ENCODE data around the gene CSTF2T. TPM values are rescaled to one million over a fixed set of nuclear protein-coding genes. Genes with fewer than 3 reads are reported as not detected.

The CSTF2T gene
- total and polyA plus RNA-seq, 2 of the 13 experiments (the other 11 are each of a cell fraction or from before 2014, with no cell fraction given), result 1.4 to 7.2 TPM

DNA sequence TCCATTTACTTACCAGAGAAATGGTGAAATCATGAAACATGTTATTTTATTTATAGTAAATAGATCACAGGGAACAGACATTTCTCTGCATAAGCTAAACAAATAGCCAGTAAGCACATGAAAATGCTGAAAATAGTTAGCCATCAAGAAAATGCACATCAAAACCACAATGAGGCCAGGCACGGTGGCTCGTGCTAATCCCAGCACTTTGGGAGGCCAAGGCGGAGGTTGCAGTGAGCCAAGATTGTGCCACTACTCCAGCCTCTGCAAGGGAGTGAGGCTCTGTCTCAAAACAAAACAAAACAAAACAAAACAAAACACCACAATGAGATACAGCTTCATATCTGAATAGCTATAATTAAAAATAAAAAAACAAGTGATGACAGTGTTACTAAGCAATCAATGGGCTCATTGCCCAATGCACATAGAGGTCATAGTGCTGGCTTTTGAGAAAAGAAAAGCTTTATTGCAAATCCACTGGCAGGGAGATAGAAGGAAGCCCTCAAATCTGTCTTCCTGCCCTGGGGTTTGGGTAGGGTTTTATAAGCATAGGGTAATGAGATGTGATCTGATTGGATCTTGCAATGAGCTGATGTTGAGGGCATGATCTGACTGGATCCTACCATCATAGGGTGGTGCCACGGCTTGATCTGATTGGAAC, 16.2 kb downstream of the CSTF2T start (continued):
- TF ChIP-seq PHF5A (CRISPR knock-in tag; IDR thresholded peaks at IDR 0.05; ENCODE audit: low read depth, unreplicated experiment), result no peak

DNA sequence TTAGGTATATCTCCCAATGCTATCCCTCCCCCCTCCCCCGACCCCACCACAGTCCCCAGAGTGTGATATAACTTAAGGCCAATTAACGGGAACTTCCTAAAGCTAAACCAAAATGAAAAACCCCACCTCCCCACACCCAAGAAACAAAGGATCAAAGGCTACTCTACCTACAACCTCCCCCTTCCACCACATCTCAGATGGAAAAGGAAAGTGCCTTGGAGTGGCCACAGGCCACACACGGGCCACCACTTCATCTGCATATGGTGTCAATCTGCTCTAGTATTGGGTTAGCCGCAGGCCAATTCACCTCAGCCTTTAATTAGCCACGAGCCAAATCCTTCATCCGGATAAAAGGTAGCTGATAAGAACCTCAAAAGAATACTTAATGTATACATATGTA, 19.6 kb downstream of the CSTF2T start:
- no peak for ATAC-seq
- no peaks in the 10 kb centered on the region for H3K27me3 ChIP-seq (ENCODE audit: control insufficient read depth in 1 of 2, insufficient read depth in 2 of 2, low read length in 2 of 2)
- no peaks in the 10 kb centered on the region for H3K79me2 ChIP-seq (ENCODE audit: insufficient read depth, low read length)
- ChIA-PET CTCF (ENCODE audit: low intra/inter-chr PET ratio, low total read pairs) (no interaction called here), POLR2A (no interaction called here)
- in situ Hi-C loops (cut with HindIII; ENCODE audit: extremely low pct_ligation_motif_present, low pct_unique_long_range_greater_than_20kb) (no loop called here), intact Hi-C loops (cut with micrococcal nuclease; ENCODE audit: unreplicated experiment) (no loop called here)
- H3K4me2 ChIP-seq (ENCODE audit: low read depth, low read length), result no peak overlapping the region
- H3K4me1 ChIP-seq (ENCODE audit: insufficient read depth, low read length), result no peaks in the 10 kb centered on the region
- H3K9me3 ChIP-seq (ENCODE audit: low read length), result no peaks in the 10 kb centered on the region
- no peak overlapping the region for H3K9ac ChIP-seq (ENCODE audit: insufficient read depth, low read depth, low read length)
- no peaks in the 10 kb centered on the region for H4K20me1 ChIP-seq (ENCODE audit: insufficient read depth, low read length)
- 11% methylated on average over 6 of the region's 6 CpGs for WGBS (ENCODE audit: low lambda C conversion rate)
- H3K4me3 ChIP-seq (replicated peaks in 1 of 3; ENCODE audit: insufficient read depth in 1 of 3, low read depth in 2 of 3, low read length in 3 of 3), result no peak overlapping the region
- no peaks in the 10 kb centered on the region for H3K36me3 ChIP-seq (replicated peaks in 1 of 2; ENCODE audit: control insufficient read depth in 1 of 2, insufficient read depth in 2 of 2, low read length in 2 of 2)
- no TSS peak for BruUV-seq (replicated peaks)
- TF ChIP-seq, protein P1, sequence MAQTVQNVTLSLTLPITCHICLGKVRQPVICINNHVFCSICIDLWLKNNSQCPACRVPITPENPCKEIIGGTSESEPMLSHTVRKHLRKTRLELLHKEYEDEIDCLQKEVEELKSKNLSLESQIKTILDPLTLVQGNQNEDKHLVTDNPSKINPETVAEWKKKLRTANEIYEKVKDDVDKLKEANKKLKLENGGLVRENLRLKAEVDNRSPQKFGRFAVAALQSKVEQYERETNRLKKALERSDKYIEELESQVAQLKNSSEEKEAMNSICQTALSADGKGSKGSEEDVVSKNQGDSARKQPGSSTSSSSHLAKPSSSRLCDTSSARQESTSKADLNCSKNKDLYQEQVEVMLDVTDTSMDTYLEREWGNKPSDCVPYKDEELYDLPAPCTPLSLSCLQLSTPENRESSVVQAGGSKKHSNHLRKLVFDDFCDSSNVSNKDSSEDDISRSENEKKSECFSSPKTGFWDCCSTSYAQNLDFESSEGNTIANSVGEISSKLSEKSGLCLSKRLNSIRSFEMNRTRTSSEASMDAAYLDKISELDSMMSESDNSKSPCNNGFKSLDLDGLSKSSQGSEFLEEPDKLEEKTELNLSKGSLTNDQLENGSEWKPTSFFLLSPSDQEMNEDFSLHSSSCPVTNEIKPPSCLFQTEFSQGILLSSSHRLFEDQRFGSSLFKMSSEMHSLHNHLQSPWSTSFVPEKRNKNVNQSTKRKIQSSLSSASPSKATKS (CRISPR knock-in tag; IDR thresholded peaks at IDR 0.05), result no peak
- no peak for DNase-seq (ENCODE audit: low spot score)
- no peak overlapping the region for H3K27ac ChIP-seq (ENCODE audit: extremely low read length, insufficient read depth, low read length)
- no peak overlapping the region for H2AFZ ChIP-seq (ENCODE audit: low read length)
- no peak for FAIRE-seq

DNA sequence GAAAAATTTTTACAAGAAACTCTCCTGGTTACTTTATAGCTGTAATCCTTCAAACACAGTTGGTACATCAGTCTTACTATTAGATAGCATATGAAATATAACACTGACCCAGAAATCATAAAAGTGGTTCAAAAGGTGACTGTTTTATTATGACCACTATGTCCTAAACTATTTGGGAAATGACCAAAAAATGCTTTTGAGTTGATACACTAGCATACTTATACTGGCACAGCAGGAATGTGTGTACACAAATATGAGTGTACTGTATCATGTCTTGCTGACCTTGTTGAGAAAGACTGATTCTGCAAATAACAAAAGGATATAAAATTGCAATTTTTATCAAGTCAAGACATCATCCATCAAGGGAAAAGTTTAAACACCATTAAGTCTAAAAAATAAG, 24.3 kb downstream of the CSTF2T start:
- Histone ChIP-seq H2AFZ (ENCODE audit: low read length) (no peak overlapping the region), H4K20me1 (ENCODE audit: insufficient read depth, low read length) (no peaks in the 10 kb centered on the region), H3K4me1 (ENCODE audit: insufficient read depth, low read length) (no peaks in the 10 kb centered on the region), H3K9ac (ENCODE audit: insufficient read depth, low read depth, low read length) (no peak overlapping the region), H3K4me2 (ENCODE audit: low read depth, low read length) (no peak overlapping the region), H3K9me3 (ENCODE audit: low read length) (peaks cover 5% of the 10 kb centered on the region), H3K36me3 (replicated peaks in 1 of 2; ENCODE audit: control insufficient read depth in 1 of 2, insufficient read depth in 2 of 2, low read length in 2 of 2) (no peaks in the 10 kb centered on the region), H3K27ac (ENCODE audit: extremely low read length, insufficient read depth, low read length) (no peak overlapping the region), H3K4me3 (replicated peaks in 1 of 3; ENCODE audit: insufficient read depth in 1 of 3, low read depth in 2 of 3, low read length in 3 of 3) (no peak overlapping the region), H3K79me2 (ENCODE audit: insufficient read depth, low read length) (no peaks in the 10 kb centered on the region), H3K27me3 (ENCODE audit: control insufficient read depth in 1 of 2, insufficient read depth in 2 of 2, low read length in 2 of 2) (no peaks in the 10 kb centered on the region)
- ATAC-seq (no peak), DNase-seq (ENCODE audit: low spot score) (no peak), FAIRE-seq (no peak)
- no TSS peak for BruUV-seq (replicated peaks)
- intact Hi-C loops (cut with micrococcal nuclease; ENCODE audit: unreplicated experiment) (no loop called here), in situ Hi-C loops (cut with HindIII; ENCODE audit: extremely low pct_ligation_motif_present, low pct_unique_long_range_greater_than_20kb) (no loop called here)
- TF ChIP-seq RAD21 (CRISPR knock-in tag; IDR thresholded peaks at IDR 0.05), result no peak
- TF ChIP-seq ZZZ3 (CRISPR knock-in tag; IDR thresholded peaks at IDR 0.05; ENCODE audit: borderline replicate concordance), result no peak
- TF ChIP-seq, protein P2, sequence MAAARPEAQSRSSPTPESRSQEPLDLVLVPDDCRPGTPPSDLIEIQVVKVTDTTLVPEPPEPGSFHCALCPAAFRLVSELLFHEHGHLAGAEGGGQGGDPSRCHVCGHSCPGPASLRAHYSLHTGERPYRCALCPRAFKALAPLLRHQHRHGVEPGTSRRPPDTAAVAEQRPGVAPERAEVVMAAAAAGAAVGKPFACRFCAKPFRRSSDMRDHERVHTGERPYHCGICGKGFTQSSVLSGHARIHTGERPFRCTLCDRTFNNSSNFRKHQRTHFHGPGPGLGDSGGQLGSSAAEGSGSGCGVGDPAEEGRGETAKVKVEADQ (CRISPR knock-in tag; IDR thresholded peaks at IDR 0.05; ENCODE audit: borderline replicate concordance), result no peak
- no peak for TF ChIP-seq SRSF4 (IDR thresholded peaks at IDR 0.05; ENCODE audit: low read depth, low read length, poor library complexity, severe bottlenecking)
- no peak for TF ChIP-seq ZNF292 (CRISPR knock-in tag; IDR thresholded peaks at IDR 0.05; ENCODE audit: borderline replicate concordance, low read depth)
- TF ChIP-seq NR2C2 (CRISPR knock-in tag; IDR thresholded peaks at IDR 0.05; ENCODE audit: borderline replicate concordance), result no peak
- CTCF ChIA-PET (ENCODE audit: low intra/inter-chr PET ratio, low total read pairs), result no interaction called here
- POLR2A ChIA-PET, result no interaction called here
